Hepatic stellate cell (primary cell): Measurements from ENCODE around the gene MTCL1.

Experiments
- DNase-seq: peaks from one replicate; pipeline ENCODE4 v3.0.0; 2011; ENCODE audit warnings: low spot score

MTCL1 gene

DNA sequence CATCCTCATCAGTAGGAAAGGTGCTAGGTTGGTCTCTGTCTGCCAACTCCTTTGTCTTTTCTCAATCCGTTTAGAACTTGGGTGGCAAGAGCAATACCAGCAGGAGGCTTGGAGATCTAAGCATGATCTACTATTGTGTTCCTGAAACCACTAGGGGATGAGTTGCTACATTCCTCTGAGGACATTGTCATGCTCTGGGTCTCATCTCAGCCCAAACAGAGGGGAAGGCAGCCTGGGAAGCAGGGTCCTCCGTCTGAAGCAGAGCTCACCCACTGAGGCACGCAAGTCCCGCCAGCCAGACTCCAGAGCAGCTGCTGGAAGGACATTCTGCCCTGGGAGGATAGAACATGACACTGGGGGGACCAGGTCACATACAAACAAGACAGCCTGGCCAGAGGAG lies 162.9 kb downstream of the MTCL1 start:
- no peak for DNase-seq

DNA sequence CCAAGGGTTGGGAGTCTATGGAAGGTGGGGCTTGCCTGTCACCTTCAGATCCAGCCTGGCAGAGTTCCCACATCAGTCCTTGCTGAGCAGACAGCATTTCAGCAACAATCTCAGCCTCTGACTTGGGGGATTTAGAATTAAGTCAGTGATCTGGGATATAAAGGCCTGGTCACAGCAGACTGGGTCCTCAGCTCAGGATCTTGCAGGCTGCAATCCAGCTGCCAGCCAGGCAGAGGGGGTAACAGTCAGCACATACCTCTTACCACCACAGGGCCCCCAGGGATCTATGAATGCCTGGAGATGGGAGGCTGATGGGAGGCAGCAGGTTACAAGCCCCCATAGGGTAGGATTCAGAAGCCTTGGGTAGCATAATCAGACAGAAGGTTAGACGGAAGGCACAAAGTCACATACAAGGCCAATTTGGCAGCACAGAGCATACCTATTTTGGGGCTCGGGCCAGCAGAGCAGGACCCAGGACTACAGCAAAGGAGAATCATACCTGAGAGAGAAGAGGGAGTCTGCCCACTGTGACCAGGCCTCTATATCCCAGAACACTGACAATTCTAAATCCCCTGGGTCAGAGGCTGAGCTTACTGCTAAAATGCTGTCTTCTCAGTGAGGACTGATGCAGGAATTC lies 163.5 kb downstream of the MTCL1 start:
- no peak for DNase-seq

DNA sequence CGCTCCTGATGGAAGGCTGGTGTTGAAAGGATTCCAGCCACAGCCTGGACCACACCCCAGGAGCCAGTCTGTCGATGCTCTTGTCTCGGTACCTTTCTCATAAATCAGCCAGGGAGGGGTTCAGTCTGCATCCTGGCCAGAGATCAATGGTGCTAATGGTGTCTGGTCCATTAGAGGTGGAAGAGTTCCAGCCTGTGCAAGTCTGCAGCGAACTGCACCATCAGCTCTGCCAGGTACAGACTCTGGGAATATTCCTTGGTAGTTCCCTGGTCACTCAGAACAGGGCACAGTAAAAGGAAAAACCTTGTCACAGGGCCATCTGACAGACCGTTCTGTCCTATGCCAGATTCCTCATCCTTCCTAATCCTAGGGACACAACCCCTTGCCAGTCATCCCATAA lies 164.3 kb downstream of the MTCL1 start:
- DNase-seq = no peak

DNA sequence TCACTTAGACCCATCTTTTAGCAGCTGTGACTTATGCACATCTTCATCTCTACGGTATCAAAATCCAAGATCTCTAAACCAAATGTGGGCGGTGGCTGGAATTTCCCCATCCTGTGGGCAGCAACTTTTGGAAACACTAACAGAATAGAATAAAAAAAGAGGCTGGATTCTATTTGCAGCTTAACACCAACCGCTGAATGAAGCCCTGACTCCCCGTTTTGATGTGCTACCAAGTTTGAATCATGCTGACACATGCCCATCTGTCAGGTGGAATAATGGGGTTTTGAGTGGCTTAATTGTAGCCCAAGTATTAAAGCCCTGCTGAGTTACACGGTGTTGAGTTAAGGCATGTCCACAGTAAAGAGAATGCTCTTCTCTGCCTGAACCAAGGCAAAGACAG lies 165.2 kb downstream of the MTCL1 start:
- no peak for DNase-seq

DNA sequence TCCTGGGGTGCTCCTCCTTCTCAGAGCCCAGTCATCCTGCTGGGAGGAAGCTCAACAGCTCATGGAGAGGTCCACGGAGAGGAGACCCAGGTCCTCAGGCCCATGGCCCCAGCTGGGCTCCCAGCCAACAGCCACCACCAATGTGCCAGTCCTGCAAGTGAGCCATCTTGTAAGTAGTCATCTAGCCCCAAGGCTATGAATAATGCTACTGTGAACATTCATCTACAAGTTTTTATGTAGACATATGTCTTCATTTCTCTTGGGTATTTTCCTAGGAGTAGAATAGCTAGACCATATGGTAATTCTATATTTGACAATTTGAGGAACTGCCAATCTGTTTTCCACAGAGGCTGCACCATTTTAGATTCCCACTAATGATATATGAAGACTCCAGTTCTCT lies 166.1 kb downstream of the MTCL1 start:
- no peak for DNase-seq

DNA sequence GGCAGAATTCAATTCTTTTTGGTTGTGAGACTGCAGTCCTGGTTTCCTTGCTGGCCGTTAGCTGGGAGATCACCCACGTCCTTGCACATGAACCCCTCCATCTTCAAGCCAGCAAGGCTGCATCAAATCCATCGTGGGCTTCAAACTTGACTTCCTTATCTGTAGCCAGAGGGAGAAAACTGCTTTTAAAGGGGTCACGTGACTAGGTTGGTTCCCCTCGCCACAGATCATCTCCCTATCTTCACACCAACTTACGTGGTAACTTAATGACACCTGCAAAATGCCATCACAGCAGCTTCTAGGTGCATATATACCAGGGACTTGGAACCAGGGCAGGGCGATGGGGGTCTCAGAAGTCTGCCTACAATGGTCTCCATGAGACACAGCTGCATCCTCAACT lies 169.5 kb downstream of the MTCL1 start:
- DNase-seq = no peak

DNA sequence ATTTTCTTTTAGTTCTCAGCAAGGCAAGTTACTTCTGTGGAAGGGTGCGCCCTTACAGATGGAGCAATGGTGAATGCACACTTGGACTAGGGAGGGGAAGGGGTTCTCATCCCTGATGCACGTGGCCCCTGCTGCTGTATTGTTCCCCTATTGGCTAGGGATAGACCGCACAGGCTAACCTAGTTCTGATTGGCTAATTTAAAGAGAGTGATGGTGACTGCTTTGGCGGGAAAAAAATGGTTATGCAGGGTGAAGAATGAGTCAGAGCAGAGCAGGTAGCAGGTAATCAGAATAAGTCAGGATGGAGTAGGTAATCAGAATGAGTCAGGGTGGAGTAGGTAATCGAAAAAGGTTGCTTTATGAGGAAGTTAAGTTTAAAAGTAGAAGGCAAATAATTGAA lies 171.5 kb downstream of the MTCL1 start:
- no peak for DNase-seq

DNA sequence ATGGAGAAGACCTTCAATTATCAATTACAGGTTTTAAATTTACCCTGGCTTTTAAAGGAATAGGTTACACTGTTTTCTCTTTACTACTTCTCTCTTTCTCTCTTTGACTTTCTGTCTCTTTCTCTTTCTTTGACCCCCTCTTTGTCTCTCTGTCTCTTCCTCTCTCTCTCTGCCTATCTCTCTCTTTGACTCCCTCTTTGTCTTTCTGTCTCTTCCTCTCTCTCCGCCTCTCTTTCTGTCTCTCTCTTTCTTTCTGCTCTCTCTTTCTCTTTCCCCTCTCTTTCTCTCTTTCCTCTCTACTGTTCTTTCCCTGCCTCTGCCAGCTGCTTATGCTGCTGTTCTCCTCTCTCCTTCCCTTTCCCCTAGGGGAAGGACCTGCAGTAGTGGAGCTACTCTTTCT lies 175.7 kb downstream of the MTCL1 start:
- DNase-seq = no peak
